Measurements from ENCODE around the gene OLFML2B. TPM values are rescaled to one million over a fixed set of nuclear protein-coding genes. Genes with fewer than 3 reads are reported as not detected.

Gene OLFML2B
- total RNA-seq, 1 experiment from 2014 or later = 1.4 TPM

- H3K14ac ChIP-seq (ENCODE audit: insufficient read depth, low read length) = no peak overlapping the region
- H4K91ac ChIP-seq (ENCODE audit: insufficient read length, low read depth, low read length) = no peak overlapping the region
- no peak overlapping the region for H2BK5ac ChIP-seq (ENCODE audit: insufficient read length, low read length)
- H3K9ac ChIP-seq (ENCODE audit: extremely low read depth, insufficient read length, low read length) = no peak overlapping the region
- no peak overlapping the region for H3K4me2 ChIP-seq (ENCODE audit: insufficient read depth, insufficient read length, low read length)
- no peak for DNase-seq
- no peaks in the 10 kb centered on the region for H3K4me1 ChIP-seq (ENCODE audit: insufficient read depth, low read length)
- H3K79me1 ChIP-seq (ENCODE audit: insufficient read depth, low read depth, low read length, poor library complexity, severe bottlenecking) = no peaks in the 10 kb centered on the region
- Mint-ChIP-seq H3K9me3 (no peaks in the 10 kb centered on the region), H3K36me3 (ENCODE audit: insufficient read depth in 1 of 3, low read depth in 3 of 3) (no peaks in the 10 kb centered on the region), H3K4me1 (peaks cover 0 to 2% of the 10 kb centered on the region in 2 experiments; a peak in 1 of 4 replicates), H3K27ac (no peak overlapping the region), H3K4me3 (no peak overlapping the region), H3K27me3 (ENCODE audit: low read depth) (no peaks in the 10 kb centered on the region)
- no peaks in the 10 kb centered on the region for H3K9me3 ChIP-seq (ENCODE audit: control insufficient read depth, low read depth, low read length)
- H4K20me1 ChIP-seq (ENCODE audit: control insufficient read depth, insufficient read depth, insufficient read length) = no peaks in the 10 kb centered on the region
- no peak overlapping the region for H3T11ph ChIP-seq (ENCODE audit: low read length)
- H2BK12ac ChIP-seq (ENCODE audit: insufficient read length, low read depth, low read length) = no peak overlapping the region
- no peak for TF ChIP-seq CTCF (conservative IDR thresholded peaks at IDR 0.05)
- no peak overlapping the region for H2BK120ac ChIP-seq (ENCODE audit: low read depth, low read length, poor library complexity, severe bottlenecking)
- no peak overlapping the region for H2AFZ ChIP-seq (ENCODE audit: low read length)
- H3K4ac ChIP-seq (ENCODE audit: low read depth, low read length) = no peak overlapping the region
- no CpG with 5 or more reads among the region's 2 CpGs for WGBS (ENCODE audit: extremely low coverage, insufficient read length, low lambda C conversion rate)
- no peak overlapping the region for H3K56ac ChIP-seq (ENCODE audit: insufficient read length, low read depth, low read length)
- H3K27ac ChIP-seq (ENCODE audit: insufficient read length, low read depth, low read length) = no peak overlapping the region
- no peak overlapping the region for H2BK20ac ChIP-seq (ENCODE audit: low read depth, low read length, poor library complexity, severe bottlenecking)
- no peaks in the 10 kb centered on the region for H3K23me2 ChIP-seq (ENCODE audit: insufficient read length, low read depth, low read length, poor library complexity, severe bottlenecking)
- H3K27me3 ChIP-seq (ENCODE audit: insufficient read depth, low read length) = no peaks in the 10 kb centered on the region
- no peak overlapping the region for H3K18ac ChIP-seq (ENCODE audit: insufficient read length, low read depth, low read length)
- no peak overlapping the region for H4K8ac ChIP-seq (replicated peaks; ENCODE audit: insufficient read length, low read depth, low read length)
- H2BK15ac ChIP-seq (ENCODE audit: low read depth, low read length) = no peak overlapping the region
- no peak overlapping the region for H3K23ac ChIP-seq (ENCODE audit: insufficient read length, low read depth, low read length)
- no peaks in the 10 kb centered on the region for H3K79me2 ChIP-seq (ENCODE audit: insufficient read depth, low read length)
- H4K5ac ChIP-seq (ENCODE audit: insufficient read length, low read depth, low read length) = no peak overlapping the region
- no peak overlapping the region for H2AK5ac ChIP-seq (ENCODE audit: insufficient read length, low read length)
Observed at GRCh38 chr1:161936786-161937185, 86.9 kb downstream of the OLFML2B start.

Data from H9 (cell line).